Measurements from ENCODE around the gene ISOC1.

The ISOC1 gene

DNA sequence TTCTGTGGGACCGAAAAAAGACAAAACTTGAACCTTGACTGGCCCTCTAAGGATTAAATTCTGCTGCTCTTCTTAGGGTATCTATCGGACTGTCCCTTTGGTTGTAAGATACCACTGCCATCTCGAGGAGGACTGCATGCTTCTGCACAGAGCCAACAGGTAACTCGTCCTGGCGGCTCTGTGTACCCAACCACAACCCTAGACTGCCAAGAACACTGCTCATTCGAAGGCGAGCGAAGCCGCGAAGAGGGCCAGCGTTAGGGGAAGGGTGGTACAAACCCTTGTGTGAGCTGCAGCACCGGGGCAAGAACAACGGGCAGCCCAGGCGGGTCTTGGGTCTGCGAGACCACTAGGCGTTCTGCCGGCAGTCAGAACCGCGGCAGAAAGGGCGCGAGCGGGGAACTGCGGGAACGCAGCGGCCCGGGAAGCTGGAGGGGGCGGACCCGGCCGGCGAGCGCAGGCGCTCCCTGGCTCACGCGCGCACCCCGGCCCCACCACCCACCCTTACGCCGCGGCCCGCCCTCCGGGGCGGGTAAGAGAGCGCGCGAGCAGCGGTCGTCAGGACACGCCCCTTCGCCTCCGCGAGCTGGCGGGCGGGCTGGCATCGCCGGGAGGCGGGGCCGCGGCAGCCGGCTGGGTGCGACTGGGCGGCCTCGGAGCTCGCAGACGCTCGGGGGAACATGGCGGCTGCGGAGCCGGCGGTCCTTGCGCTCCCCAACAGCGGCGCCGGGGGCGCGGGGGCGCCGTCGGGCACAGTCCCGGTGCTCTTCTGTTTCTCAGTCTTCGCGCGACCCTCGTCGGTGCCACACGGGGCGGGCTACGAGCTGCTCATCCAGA lies at the start of gene ISOC1:
Gene ISOC1, plus strand, starts transcription at position 663 of the 837 bp plus-strand sequence. Its CDS starts 18 bp downstream, at position 681.
- H3K36me3 ChIP-seq (ENCODE audit: insufficient read depth, low read length): no peaks in the 10 kb centered on the region
- H3K9ac ChIP-seq (ENCODE audit: low read depth, low read length): peak within 1 kb of the TSS; percentile 92

DNA sequence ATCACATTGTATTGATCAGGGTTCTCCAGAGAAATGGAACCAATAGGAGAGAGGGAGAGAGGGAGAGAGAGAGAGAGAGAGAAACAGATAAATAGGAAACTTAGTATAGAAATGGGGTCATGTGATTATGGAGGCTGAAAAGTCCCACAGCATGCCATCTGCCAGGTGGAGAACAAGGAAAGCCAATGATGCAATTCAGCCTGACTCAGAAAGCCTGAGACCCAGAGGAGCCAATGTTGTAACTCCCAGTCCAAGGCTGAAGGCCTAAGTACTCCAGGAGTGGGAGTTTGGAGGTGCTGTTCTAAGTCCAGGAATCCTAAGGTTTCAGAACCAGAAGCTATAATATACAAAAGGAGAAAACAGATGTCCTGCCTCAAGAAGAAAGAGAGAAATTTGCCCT lies 48.4 kb upstream of the ISOC1 start:
- H3K36me3 ChIP-seq (ENCODE audit: insufficient read depth, low read length): no peaks in the 10 kb centered on the region
- H3K9ac ChIP-seq (ENCODE audit: low read depth, low read length): no peak overlapping the region
- H3K9me3 ChIP-seq (ENCODE audit: control insufficient read depth, insufficient read depth, low read length): no peaks in the 10 kb centered on the region
- H3K4me1 ChIP-seq (ENCODE audit: insufficient read depth, low read length): no peaks in the 10 kb centered on the region

More for the DNA sequence above, at the start of gene ISOC1:
- Histone ChIP-seq H3K4me1 (ENCODE audit: insufficient read depth, low read length) (peaks cover 6% of the 10 kb centered on the region; the same call in 1 of the 2 replicates), H3K9me3 (ENCODE audit: control insufficient read depth, insufficient read depth, low read length) (no peaks in the 10 kb centered on the region)

DNA sequence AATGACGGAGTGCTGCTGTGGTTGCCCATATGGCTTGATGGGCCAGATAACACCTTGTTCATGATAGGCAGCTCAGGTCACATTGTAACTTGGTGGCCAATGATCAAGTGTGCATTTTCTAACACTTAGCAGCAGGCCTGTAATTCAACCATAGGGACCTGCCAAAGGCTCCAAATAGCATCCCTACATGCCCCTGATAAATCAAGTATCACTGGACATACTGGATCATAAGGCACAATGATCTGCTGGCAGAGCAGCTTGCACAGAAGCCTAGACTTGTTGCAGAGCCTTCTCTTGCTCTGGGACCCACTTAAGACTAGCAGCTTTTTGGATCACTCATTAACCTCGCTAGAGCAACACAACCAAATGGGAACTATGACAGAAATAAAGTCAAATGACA lies 46.0 kb upstream of the ISOC1 start:
- Histone ChIP-seq H3K9ac (ENCODE audit: low read depth, low read length) (no peak overlapping the region), H3K36me3 (ENCODE audit: insufficient read depth, low read length) (no peaks in the 10 kb centered on the region), H3K4me1 (ENCODE audit: insufficient read depth, low read length) (no peaks in the 10 kb centered on the region), H3K9me3 (ENCODE audit: control insufficient read depth, insufficient read depth, low read length) (no peaks in the 10 kb centered on the region)

DNA sequence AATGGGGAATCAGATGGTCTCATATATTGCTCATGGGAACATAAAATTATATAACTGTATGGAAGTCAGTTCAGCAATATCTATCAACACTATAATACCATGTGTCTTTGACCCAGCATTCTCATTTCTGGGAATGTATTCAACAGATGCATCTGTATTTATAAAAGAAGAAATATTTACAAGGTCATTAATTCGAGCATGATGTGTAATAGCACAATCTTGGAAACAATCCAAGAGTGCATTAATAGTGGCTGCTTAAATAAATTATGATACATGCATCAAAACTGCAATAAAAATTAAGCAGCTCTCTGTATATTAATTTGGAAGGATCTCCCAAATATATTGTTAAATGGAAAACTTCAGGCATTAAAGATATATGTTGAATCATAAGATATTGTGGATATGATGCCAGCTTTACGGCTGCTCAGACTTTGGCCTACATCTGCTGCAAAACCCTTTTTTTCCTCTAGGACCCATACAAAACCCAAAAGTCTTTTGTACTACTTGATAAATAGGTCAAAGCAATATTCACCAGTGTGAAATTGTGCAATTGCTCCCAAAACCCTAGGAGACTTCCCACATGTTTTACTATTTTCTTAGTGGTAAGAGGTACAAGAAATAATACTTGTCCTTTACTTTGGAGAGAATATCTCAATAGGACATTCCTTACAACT lies 45.3 kb upstream of the ISOC1 start:
- Histone ChIP-seq H3K4me1 (ENCODE audit: insufficient read depth, low read length) (no peaks in the 10 kb centered on the region), H3K9ac (ENCODE audit: low read depth, low read length) (no peak overlapping the region), H3K9me3 (ENCODE audit: control insufficient read depth, insufficient read depth, low read length) (no peaks in the 10 kb centered on the region), H3K36me3 (ENCODE audit: insufficient read depth, low read length) (no peaks in the 10 kb centered on the region)

DNA sequence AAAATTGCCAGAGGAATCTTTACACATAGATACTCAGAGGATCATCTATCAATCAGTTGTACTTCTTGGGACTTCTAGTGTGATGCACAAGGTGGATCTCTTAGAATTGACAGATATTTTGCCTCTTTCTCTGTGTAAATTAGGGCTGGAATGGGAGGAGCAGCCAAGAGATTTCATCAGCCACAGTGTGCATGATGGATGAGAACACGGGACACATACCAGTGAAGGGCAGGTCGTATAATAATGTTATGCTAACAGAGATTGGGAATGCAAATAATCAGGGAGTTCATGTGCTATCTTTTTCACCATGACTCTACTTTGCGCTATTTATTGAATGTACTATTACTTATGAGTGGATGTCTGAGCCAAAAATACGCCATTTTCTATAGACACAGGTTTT lies 43.3 kb upstream of the ISOC1 start:
- H3K9ac ChIP-seq (ENCODE audit: low read depth, low read length): no peak overlapping the region
- no peaks in the 10 kb centered on the region for H3K36me3 ChIP-seq (ENCODE audit: insufficient read depth, low read length)
- no peaks in the 10 kb centered on the region for H3K4me1 ChIP-seq (ENCODE audit: insufficient read depth, low read length)
- no peaks in the 10 kb centered on the region for H3K9me3 ChIP-seq (ENCODE audit: control insufficient read depth, insufficient read depth, low read length)

DNA sequence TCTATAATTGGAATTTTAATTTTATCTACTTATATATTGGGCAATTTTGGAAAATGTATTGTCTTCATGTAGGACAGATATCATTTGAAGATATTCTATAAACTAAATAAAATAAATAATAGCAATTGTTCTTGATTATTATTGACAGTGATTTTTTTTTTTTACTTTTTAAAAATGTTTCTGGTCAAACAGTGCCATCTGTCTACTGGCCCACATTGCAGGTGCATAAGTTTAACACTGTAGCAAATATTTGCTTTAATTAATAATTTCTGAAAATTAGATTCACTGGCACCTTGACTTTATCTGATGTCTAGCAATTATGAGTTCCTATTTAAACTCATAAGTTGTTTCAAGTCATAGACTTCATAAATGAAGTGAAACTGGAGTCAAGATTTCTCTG lies 41.1 kb upstream of the ISOC1 start:
- no peak overlapping the region for H3K9ac ChIP-seq (ENCODE audit: low read depth, low read length)
- no peaks in the 10 kb centered on the region for H3K9me3 ChIP-seq (ENCODE audit: control insufficient read depth, insufficient read depth, low read length)
- no peaks in the 10 kb centered on the region for H3K36me3 ChIP-seq (ENCODE audit: insufficient read depth, low read length)
- no peaks in the 10 kb centered on the region for H3K4me1 ChIP-seq (ENCODE audit: insufficient read depth, low read length)

DNA sequence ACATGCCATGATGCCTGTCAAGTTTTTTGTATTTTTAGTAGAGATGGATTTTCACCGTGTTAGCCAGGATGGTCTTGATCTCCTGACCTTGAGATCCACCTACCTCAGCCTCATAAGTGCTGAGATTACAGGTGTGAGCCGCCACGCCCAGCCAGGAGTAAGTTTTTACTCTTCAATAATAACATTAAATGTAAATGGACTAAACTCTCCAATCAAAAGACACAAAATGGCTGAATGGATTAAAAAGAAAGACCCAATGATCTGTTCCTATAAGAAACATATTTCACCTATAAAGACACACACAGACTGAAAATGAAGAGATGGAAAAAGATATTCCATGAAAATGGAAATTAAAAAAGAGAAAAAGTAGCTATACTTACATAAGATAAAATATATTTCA lies 37.2 kb upstream of the ISOC1 start:
- Histone ChIP-seq H3K36me3 (ENCODE audit: insufficient read depth, low read length) (no peaks in the 10 kb centered on the region), H3K9me3 (ENCODE audit: control insufficient read depth, insufficient read depth, low read length) (no peaks in the 10 kb centered on the region), H3K9ac (ENCODE audit: low read depth, low read length) (no peak overlapping the region), H3K4me1 (ENCODE audit: insufficient read depth, low read length) (no peaks in the 10 kb centered on the region)

DNA sequence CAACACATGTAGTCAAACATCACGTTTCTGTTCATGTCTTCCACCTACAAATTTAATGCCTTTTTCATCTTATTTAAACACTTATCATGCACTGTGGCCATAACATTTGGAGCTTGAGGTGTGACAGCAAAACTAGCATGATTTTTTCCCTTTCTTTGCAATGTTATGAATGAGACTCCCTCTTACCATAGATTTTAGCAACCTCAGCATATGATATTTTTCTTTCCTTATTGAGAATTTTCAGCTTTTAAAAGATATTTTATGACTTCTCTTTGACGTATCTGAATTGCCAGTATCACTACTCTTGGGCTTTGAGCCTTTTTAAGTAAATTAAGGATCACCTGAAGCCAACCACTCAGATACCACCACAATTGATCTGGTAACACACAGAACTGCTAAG lies 32.7 kb upstream of the ISOC1 start:
- Histone ChIP-seq H3K9ac (ENCODE audit: low read depth, low read length) (no peak overlapping the region), H3K36me3 (ENCODE audit: insufficient read depth, low read length) (no peaks in the 10 kb centered on the region), H3K4me1 (ENCODE audit: insufficient read depth, low read length) (no peaks in the 10 kb centered on the region), H3K9me3 (ENCODE audit: control insufficient read depth, insufficient read depth, low read length) (no peaks in the 10 kb centered on the region)

DNA sequence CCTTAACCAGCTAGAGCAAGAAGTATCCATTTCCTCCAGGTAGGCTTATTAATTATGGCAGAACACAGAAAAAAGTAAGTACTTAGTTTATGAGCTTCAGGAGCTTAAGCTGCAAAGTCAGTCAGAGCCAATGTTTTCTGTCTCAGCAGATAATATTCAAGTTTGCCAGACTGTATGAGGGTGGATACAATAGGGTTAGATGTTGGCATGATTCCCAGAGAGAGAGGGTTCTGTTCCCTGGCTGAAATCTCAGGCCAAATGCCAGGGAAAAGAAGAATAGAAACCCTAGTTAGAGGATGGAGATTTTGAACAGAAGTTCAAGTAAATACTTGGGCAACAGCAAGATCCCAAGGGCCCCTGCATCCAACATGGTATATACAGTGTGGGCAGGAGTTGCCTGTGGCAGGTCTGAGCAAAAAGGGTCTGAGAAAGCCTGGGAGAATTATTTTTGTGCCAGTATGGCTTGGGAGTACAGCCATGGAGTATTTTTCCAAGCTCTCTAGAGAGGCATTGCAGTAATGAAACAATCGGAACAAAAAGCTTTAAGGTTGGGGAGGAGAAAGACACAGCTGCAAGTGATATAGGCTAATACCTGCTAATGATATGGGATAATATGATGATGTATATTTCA lies 31.0 kb upstream of the ISOC1 start:
- Histone ChIP-seq H3K4me1 (ENCODE audit: insufficient read depth, low read length) (no peaks in the 10 kb centered on the region), H3K9ac (ENCODE audit: low read depth, low read length) (no peak overlapping the region), H3K9me3 (ENCODE audit: control insufficient read depth, insufficient read depth, low read length) (no peaks in the 10 kb centered on the region), H3K36me3 (ENCODE audit: insufficient read depth, low read length) (no peaks in the 10 kb centered on the region)

DNA sequence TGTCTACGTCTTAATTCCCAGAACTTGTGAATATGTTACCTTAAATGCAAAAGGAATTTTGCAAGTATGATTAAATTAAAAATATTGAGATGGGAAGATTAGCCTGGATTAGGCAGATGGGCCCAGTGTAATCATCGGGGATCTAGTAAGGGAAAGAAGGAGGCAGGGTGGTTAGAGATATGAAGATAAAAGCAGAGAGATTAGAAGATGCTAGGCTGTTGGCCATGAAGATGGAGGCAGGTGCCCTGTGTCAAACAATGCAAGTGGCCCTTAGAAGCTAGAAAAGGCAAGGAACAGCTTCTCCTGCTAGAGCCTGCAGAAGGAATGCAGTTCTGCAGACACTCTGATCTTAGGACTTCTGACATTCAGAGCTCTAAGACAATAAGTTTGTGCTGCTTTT lies 28.8 kb upstream of the ISOC1 start:
- no peak overlapping the region for H3K9ac ChIP-seq (ENCODE audit: low read depth, low read length)
- H3K4me1 ChIP-seq (ENCODE audit: insufficient read depth, low read length): no peaks in the 10 kb centered on the region
- no peaks in the 10 kb centered on the region for H3K36me3 ChIP-seq (ENCODE audit: insufficient read depth, low read length)
- no peaks in the 10 kb centered on the region for H3K9me3 ChIP-seq (ENCODE audit: control insufficient read depth, insufficient read depth, low read length)

DNA sequence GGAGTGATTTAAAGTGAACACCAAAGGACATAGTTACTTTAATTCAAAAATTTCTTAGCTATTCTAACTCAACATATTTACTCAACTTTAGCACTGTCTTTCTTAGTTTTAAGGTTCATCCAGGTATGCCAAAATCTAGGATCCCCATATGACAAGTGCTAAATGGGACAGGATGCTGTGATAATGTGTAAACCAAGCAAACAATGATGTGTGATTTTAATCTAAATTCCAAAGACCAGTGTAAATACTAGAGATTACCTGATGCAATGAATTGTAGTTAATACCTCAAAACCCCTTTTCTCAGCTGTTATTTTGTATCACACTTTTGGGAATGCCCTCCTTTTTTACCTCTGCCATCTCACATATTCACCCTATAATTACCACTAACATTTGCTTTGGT lies 26.8 kb upstream of the ISOC1 start:
- Histone ChIP-seq H3K4me1 (ENCODE audit: insufficient read depth, low read length) (no peaks in the 10 kb centered on the region), H3K9ac (ENCODE audit: low read depth, low read length) (no peak overlapping the region), H3K36me3 (ENCODE audit: insufficient read depth, low read length) (no peaks in the 10 kb centered on the region), H3K9me3 (ENCODE audit: control insufficient read depth, insufficient read depth, low read length) (no peaks in the 10 kb centered on the region)

DNA sequence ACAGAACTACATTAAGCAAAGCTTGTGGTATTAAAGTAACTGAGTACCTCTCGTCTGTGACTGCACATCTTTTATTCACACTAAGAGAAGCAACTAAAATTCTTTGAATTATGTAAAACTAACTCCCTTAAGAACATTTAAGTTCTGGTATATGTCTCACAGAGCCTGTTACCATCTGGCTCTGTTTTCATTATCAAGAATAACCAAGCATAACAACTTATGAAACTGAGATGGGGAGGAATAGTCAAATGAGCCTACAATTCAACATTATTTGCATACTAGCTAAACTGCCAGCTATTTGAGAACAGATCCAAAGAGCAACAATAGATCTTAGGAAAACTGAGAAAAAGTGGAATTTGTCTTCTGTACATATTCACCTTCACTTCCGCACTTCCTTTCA lies 25.3 kb upstream of the ISOC1 start:
- Histone ChIP-seq H3K36me3 (ENCODE audit: insufficient read depth, low read length) (no peaks in the 10 kb centered on the region), H3K4me1 (ENCODE audit: insufficient read depth, low read length) (no peaks in the 10 kb centered on the region), H3K9ac (ENCODE audit: low read depth, low read length) (no peak overlapping the region), H3K9me3 (ENCODE audit: control insufficient read depth, insufficient read depth, low read length) (no peaks in the 10 kb centered on the region)

DNA sequence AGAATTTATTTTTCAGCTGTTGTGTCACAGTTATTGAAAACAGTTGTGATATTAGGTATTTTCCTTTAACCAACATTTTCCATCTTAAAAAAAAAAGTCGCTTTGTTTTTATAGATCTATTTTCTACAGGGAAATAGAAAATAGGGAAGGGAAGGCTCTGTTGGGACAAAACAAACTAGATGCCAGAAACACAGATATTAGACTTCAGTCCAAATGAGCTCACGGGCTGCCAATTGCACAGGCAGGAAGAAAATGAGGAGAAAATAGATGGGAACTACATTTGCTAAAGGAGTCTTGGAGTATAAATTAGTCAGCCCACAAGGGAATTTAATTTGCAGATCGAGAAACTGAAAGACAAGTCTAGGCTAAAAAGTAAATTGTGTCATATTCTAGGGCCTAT lies 21.4 kb upstream of the ISOC1 start:
- Histone ChIP-seq H3K4me1 (ENCODE audit: insufficient read depth, low read length) (no peaks in the 10 kb centered on the region), H3K36me3 (ENCODE audit: insufficient read depth, low read length) (no peaks in the 10 kb centered on the region), H3K9me3 (ENCODE audit: control insufficient read depth, insufficient read depth, low read length) (no peaks in the 10 kb centered on the region), H3K9ac (ENCODE audit: low read depth, low read length) (no peak overlapping the region)

DNA sequence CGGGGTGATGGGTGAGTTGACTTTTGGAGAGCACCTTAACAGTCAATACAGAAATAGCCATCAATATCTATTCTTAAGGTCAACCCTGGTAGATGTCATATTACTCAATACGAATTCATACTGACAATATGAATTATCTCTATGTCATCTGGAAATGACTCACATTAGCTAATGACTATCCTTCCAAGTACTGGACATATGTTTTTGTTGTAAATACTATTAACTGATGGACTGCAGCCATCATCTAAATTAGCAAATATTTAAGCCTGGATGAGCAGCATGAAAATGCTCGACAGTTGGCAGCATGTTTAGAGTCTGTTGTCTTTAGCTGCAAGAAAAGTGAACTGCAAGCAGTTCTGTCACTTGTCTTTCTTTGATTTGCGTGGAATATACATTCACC lies 19.6 kb upstream of the ISOC1 start:
- H3K9ac ChIP-seq (ENCODE audit: low read depth, low read length): no peak overlapping the region
- no peaks in the 10 kb centered on the region for H3K4me1 ChIP-seq (ENCODE audit: insufficient read depth, low read length)
- no peaks in the 10 kb centered on the region for H3K9me3 ChIP-seq (ENCODE audit: control insufficient read depth, insufficient read depth, low read length)
- no peaks in the 10 kb centered on the region for H3K36me3 ChIP-seq (ENCODE audit: insufficient read depth, low read length)
